ENCODE measurements around the gene PPP1R37. TPM values are rescaled to one million over a fixed set of nuclear protein-coding genes. Genes with fewer than 3 reads are reported as not detected.

PPP1R37 gene
- total RNA-seq, 2 experiments from 2014 or later, result 12.7 to 13.1 TPM

DNA sequence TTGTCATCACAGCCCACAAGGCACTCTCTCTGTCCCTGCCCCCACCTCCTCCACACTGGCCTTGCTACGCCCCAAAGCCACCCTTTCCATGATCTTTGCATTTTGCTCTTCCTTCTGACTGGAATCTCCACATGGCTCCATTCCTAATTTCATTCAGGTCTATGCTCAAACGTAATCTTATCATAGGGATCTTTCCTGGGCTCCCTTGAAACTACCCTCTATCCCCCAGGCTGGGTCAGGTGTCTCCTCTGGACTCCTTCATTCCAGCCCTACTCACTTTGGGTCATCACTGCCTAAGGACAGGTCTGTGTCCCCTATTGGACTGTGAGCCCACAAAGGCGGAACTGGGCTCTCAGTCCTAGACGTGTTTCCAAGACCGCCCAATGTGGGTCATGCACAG, 10.8 kb upstream of the PPP1R37 start:
- Mint-ChIP-seq H3K27me3 (no peaks in the 10 kb centered on the region), H3K9me3 (no peaks in the 10 kb centered on the region), H3K36me3 (peaks cover 19% of the 10 kb centered on the region), H3K27ac (no peak overlapping the region), H3K4me1 (ENCODE audit: low read depth) (peaks cover 38% of the 10 kb centered on the region), H3K4me3 (peak overlapping the region; percentile 1)
- no peak for DNase-seq
- intact Hi-C loops (cut with micrococcal nuclease), result no loop called here
- ChIA-PET CTCF (no interaction called here), POLR2A (no interaction called here)

DNA sequence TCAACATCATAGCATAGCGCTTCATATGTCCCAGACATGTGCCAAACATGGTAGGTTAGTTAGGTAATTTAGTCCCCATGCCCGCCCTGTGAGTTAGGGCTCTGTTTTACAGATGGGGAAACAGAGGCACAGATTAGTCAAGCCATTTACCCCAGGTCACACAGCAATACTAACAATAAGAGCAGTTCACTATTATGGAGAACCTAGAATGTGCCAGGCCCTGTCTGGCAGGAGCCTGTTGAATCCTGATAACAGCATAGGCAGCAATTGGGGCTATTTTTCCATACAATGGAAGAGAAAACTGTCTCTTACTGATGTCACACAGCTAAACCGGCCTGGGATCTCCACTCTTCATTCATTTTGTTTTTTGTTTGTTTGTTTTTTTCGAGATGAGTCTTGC, 6.5 kb upstream of the PPP1R37 start:
- H3K4me3 Mint-ChIP-seq, result no peak overlapping the region
- ChIA-PET CTCF (no interaction called here), POLR2A (no interaction called here)
- H3K27ac Mint-ChIP-seq, result peak overlapping the region; percentile 24
- DNase-seq, result no peak
- no peaks in the 10 kb centered on the region for H3K9me3 Mint-ChIP-seq
- H3K27me3 Mint-ChIP-seq, result no peaks in the 10 kb centered on the region
- peaks cover 28% of the 10 kb centered on the region for H3K4me1 Mint-ChIP-seq (ENCODE audit: low read depth)
- H3K36me3 Mint-ChIP-seq, result peaks cover 29% of the 10 kb centered on the region
- intact Hi-C loops (cut with micrococcal nuclease), result no loop called here

DNA sequence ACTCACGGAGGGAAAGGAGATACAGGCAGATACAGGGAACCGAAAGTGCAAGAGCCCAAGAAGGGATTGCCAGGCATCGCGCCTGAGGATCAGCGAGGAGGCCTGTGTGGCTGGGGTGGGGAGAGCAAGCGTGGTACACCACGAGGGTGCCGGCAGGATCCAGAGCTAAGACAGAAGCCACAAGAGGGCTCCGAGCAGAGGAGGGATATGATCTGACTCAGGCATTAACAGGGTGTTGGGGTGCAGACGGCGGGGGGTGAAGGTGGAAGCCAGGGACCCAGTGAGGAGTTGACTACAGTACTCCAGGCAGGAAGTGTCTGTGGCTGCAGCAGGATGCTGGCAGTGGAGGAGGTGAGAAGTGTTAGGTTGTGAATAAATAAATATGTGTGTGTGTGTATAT, 5.4 kb upstream of the PPP1R37 start:
- Mint-ChIP-seq H3K4me1 (ENCODE audit: low read depth) (peaks cover 21% of the 10 kb centered on the region), H3K9me3 (no peaks in the 10 kb centered on the region)
- POLR2A ChIA-PET, result interaction anchor here (0.7 to 2.3 kb wide), 2 partner anchors 8 to 91 kb away, joined by 3 to 7 read pairs; partner anchors contain the start of genes BLOC1S3, GEMIN7 and TRAPPC6A

DNA sequence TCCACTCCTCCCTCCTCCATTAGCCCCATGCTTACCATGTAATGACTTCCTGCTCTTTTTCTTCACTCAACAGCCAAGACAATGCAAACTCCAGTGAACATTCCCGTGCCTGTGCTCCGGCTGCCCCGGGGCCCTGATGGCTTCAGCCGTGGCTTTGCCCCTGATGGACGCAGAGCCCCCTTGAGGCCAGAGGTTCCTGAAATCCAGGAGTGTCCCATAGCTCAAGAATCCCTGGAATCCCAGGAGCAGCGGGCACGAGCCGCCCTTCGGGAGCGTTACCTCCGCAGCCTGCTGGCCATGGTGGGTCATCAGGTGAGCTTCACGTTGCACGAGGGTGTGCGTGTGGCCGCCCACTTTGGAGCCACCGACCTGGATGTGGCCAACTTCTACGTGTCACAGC, 2.9 kb upstream of the PPP1R37 start:
- Mint-ChIP-seq H3K4me1 (ENCODE audit: low read depth) (peaks cover 39% of the 10 kb centered on the region), H3K27ac (no peak overlapping the region), H3K36me3 (peaks cover 24% of the 10 kb centered on the region), H3K9me3 (no peaks in the 10 kb centered on the region), H3K27me3 (no peaks in the 10 kb centered on the region), H3K4me3 (no peak overlapping the region)
- ChIA-PET CTCF (interaction anchor here (1.5 kb wide), 1 partner anchor 36 kb away, joined by 7 read pairs; no protein-coding TSS in a partner anchor), POLR2A (interaction anchor here (0.7 to 1.1 kb wide), 2 partner anchors 12 to 218 kb away, joined by 3 read pairs; no protein-coding TSS in a partner anchor)
- intact Hi-C loops (cut with micrococcal nuclease), result loop anchor here (5.0 kb wide), 1 partner anchor 133 kb away; the partner anchor contains the start of gene CLPTM1
- no peak for DNase-seq

More for the DNA sequence above, 5.4 kb upstream of the PPP1R37 start:
- intact Hi-C loops (cut with micrococcal nuclease), result no loop called here
- Mint-ChIP-seq H3K27ac (peak overlapping the region; percentile 84), H3K4me3 (no peak overlapping the region), H3K36me3 (peaks cover 24% of the 10 kb centered on the region), H3K27me3 (no peaks in the 10 kb centered on the region)
- CTCF ChIA-PET, result interaction anchor here (0.7 kb wide), 1 partner anchor 9 kb away, joined by 5 read pairs; the partner anchor contains the start of gene GEMIN7
- peak; percentile 68 for DNase-seq

DNA sequence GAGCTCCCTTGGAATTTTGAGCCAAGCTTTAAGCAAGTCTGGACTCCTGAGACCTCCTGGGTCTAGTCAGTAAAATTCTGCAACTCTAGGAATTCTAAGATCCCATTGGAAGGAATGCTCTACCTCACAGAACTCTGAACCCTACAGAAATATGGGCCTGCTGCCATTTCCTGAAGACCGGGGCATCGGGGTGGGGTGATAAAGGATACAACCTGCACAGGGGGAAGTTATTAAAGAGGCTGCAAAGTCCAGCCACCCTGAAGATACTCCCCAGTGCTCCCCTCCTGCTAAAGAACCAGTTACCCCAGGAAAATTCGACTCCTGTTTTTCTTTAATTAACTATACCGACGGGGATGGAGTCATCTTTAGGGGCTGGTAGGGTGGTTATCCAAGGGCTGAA, 2.4 kb upstream of the PPP1R37 start:
- H3K36me3 Mint-ChIP-seq, result peaks cover 20% of the 10 kb centered on the region
- no peak for DNase-seq
- ChIA-PET CTCF (no interaction called here), POLR2A (interaction anchor here (1.1 to 2.6 kb wide), 2 partner anchors 12 to 14 kb away, joined by 3 to 9 read pairs; partner anchors contain the start of gene ZNF296)
- no peaks in the 10 kb centered on the region for H3K9me3 Mint-ChIP-seq
- intact Hi-C loops (cut with micrococcal nuclease), result loop anchor here (1.0 to 5.0 kb wide), 2 partner anchors 11 to 133 kb away; partner anchors contain the start of genes CLPTM1 and GEMIN7
- no peaks in the 10 kb centered on the region for H3K27me3 Mint-ChIP-seq
- peaks cover 39% of the 10 kb centered on the region for H3K4me1 Mint-ChIP-seq (ENCODE audit: low read depth)
- no peak overlapping the region for H3K4me3 Mint-ChIP-seq
- H3K27ac Mint-ChIP-seq, result no peak overlapping the region

DNA sequence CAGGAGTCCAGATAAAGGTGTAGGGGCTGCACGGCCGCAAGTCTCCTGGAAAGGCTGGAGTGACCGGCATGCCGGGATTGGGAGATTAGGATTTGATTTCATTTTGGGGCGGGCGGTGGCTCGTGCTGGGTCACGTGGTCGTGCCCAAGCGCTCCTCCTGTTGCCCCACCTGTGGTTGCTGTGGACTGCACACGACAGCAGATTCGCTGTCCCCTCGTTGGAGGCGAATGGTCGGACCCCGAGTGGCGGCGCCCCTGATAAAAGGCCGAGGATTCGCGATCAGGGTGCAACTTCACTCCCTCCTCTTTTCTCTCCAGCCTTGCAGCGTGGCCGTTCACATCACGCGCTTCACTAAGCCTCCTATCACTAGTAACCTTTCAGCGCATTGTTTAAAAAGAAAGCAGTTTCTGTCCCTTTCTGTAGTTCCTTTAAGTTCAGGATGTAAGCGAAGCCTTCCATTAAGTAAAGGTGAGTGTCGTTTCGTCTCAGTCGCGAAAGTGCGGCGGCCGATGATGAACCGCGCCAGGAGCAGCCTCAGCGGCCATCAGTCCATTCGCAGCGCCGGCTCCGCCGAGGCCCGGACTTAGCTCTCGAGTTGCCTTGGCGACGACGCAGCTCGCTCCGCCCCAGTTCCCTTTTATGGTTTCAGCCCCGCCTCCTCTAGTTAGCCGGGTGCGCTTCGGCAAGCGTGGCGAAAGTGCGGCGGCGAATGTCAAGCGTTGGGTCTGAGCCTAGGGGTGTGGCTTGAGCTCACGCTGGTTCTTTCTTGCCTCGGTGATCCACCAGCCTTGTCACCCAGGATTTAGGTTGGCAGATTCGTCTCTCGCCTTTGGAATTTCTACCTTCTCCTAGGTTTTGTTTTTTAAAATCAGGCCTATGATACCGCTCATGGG, 1.7 kb upstream of the PPP1R37 start:
- Mint-ChIP-seq H3K9me3 (no peaks in the 10 kb centered on the region), H3K4me3 (peak overlapping the region; percentile 86), H3K27me3 (no peaks in the 10 kb centered on the region), H3K36me3 (peaks cover 18% of the 10 kb centered on the region), H3K27ac (peak overlapping the region; percentile 97), H3K4me1 (ENCODE audit: low read depth) (peaks cover 45% of the 10 kb centered on the region)
- peak; percentile 98 for DNase-seq
- intact Hi-C loops (cut with micrococcal nuclease), result loop anchor here (1.0 to 5.0 kb wide), 2 partner anchors 12 to 134 kb away; partner anchors contain the start of genes CLPTM1 and GEMIN7
- ChIA-PET CTCF (interaction anchor here (0.8 to 2.9 kb wide), 6 partner anchors 12 to 157 kb away, joined by 3 to 20 read pairs (median 4); no protein-coding TSS in a partner anchor), POLR2A (interaction anchor here (1.1 to 2.9 kb wide), 8 partner anchors 12 to 159 kb away, joined by 3 to 22 read pairs (median 8); partner anchors contain the start of genes BLOC1S3, CLASRP, GEMIN7 and TRAPPC6A)

DNA sequence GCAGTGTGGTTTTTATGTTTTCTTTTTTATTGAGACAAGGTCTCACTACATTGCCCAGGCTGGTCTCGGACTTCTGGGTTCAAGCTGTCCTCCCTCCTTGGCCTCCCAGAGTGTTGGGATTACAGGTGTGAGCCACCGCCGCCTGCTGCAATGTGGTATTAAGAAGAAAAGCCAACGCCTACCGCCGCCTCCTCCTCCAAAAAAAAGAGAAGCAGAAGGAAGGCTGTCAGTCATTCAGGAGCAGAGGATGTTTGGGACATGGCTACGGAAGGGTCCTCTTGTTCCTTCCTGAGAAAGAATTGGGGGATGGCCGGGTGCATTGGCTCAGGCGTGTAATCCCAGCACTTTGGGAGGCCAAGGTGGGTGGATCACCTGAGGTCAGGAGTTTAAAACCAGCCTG, 1.2 kb downstream of the PPP1R37 start:
- DNase-seq, result no peak
- CTCF ChIA-PET, result no interaction called here
- POLR2A ChIA-PET, result no interaction called here
- H3K9me3 Mint-ChIP-seq, result no peaks in the 10 kb centered on the region
- H3K4me1 Mint-ChIP-seq (ENCODE audit: low read depth), result peaks cover 49% of the 10 kb centered on the region
- no peaks in the 10 kb centered on the region for H3K27me3 Mint-ChIP-seq
- no peak overlapping the region for H3K27ac Mint-ChIP-seq
- H3K4me3 Mint-ChIP-seq, result peak overlapping the region; percentile 86
- peaks cover 14% of the 10 kb centered on the region for H3K36me3 Mint-ChIP-seq
- intact Hi-C loops (cut with micrococcal nuclease), result loop anchor here (5.0 kb wide), 1 partner anchor 137 kb away; the partner anchor contains the start of gene CLPTM1

DNA sequence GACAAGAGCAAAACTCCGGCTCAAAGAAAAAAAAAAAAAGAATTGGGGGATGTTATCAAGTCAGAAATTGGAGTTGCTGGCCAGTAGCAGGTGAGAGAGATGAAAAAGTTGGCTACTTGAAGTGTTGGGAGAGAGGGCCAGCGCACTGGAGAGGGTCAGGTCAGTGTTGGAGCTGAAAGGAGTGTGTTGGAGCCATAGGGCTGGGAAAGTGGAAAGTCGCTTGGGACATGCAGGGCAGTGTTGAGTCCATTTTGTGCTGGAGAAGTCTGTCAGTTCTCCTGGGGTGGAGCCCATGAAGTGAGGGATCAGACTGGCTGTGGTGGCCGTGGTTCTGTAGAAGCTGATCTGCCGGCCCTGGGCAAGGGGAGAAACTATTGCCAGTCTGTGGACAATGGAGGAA, 1.7 kb downstream of the PPP1R37 start:
- H3K36me3 Mint-ChIP-seq, result peaks cover 13% of the 10 kb centered on the region
- H3K4me1 Mint-ChIP-seq (ENCODE audit: low read depth), result peaks cover 49% of the 10 kb centered on the region
- no peak for DNase-seq
- H3K27ac Mint-ChIP-seq, result no peak overlapping the region
- intact Hi-C loops (cut with micrococcal nuclease), result loop anchor here (5.0 kb wide), 1 partner anchor 137 kb away; the partner anchor contains the start of gene CLPTM1
- POLR2A ChIA-PET, result no interaction called here
- H3K4me3 Mint-ChIP-seq, result peak overlapping the region; percentile 86
- H3K27me3 Mint-ChIP-seq, result no peaks in the 10 kb centered on the region
- CTCF ChIA-PET, result no interaction called here
- no peaks in the 10 kb centered on the region for H3K9me3 Mint-ChIP-seq

DNA sequence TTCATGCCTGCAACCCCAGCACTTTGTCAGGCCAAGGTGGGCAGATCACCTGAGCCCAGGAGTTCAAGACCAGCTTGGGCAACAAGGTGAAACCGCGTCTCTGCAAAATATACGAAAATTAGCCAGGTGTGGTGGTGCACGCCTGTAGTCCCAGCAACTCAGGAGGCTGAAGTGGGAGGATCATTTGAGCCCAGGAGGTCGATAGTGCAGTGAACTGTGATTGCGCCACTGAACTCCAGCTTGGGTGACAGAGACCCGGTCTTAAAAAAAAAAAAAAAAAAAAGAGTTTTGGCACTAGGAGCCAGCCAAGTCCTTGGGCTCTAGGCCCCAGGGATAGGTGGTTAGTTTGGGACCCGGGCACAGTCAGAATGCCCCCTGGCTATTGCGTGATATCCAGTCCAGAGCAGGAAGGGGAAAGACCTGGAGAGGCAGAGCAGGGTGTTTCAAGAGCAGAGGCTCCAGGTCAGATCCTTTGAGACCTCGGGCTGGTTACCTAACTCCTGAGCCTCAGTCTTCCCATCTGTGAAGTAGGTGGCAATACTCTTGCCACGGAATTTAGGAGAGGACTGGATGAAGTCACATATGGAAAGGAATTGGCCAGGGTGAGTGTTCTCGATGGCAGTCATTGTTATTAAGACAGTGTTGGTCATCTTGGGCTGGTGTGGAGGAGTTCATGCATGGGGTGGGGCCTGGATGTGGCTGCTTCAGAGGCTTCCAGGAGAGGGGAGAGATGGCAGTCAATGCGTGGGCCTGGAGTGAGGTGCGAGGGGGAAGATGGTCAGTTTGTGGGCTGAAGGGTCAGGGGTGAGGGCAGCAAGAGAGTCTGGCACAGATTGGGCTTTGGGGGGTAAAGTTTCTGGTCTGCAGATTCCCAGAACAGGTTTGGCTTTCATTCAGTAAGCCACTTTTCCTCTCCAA, 2.8 kb downstream of the PPP1R37 start:
- no peak for DNase-seq
- H3K36me3 Mint-ChIP-seq, result peaks cover 8% of the 10 kb centered on the region
- H3K9me3 Mint-ChIP-seq, result no peaks in the 10 kb centered on the region
- H3K4me3 Mint-ChIP-seq, result no peak overlapping the region
- CTCF ChIA-PET, result no interaction called here
- no peaks in the 10 kb centered on the region for H3K27me3 Mint-ChIP-seq
- POLR2A ChIA-PET, result no interaction called here
- peaks cover 49% of the 10 kb centered on the region for H3K4me1 Mint-ChIP-seq (ENCODE audit: low read depth)
- intact Hi-C loops (cut with micrococcal nuclease), result no loop called here
- H3K27ac Mint-ChIP-seq, result no peak overlapping the region

DNA sequence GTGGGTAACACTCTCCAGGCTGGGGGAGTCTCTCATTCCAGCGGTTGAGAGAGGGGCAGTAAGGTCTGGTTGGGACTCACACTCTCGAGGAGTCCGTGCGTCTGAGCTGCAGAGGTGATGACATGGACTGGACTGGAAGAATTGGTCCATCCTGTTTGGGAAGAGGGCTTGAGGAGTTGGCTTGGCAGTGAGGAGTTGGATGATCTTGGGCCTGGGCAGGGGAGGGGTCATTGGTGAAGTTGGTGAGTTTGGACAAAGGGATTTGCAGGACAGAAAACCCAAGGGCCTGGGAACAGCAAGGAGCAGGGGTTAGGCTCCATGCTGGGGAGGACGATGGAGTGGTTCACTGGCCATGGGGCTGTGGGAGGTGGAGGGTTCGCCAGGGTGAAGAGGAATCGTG, 3.7 kb downstream of the PPP1R37 start:
- no peak overlapping the region for H3K27ac Mint-ChIP-seq
- no peaks in the 10 kb centered on the region for H3K27me3 Mint-ChIP-seq
- CTCF ChIA-PET, result no interaction called here
- H3K9me3 Mint-ChIP-seq, result no peaks in the 10 kb centered on the region
- intact Hi-C loops (cut with micrococcal nuclease), result no loop called here
- H3K4me1 Mint-ChIP-seq (ENCODE audit: low read depth), result peaks cover 46% of the 10 kb centered on the region
- POLR2A ChIA-PET, result no interaction called here
- DNase-seq, result no peak
- H3K36me3 Mint-ChIP-seq, result peaks cover 2% of the 10 kb centered on the region
- H3K4me3 Mint-ChIP-seq, result no peak overlapping the region

DNA sequence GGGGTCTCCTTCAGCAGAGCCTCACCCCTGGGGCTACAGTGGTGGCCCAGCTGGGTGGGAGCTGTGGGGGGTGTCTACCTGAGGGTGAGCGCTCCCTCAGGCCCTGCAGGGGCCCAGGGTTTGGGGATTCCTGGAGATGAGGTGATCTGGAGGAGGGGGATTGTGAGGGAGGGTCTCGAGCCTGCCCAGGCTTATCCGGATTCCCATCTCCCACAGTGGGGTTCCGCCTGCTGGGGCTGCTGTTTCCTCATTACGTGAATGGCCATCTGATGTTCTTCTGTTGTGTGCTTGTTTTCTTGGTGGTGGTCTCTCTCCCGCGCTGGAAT, 4.4 kb downstream of the PPP1R37 start:
- POLR2A ChIA-PET, result no interaction called here
- Mint-ChIP-seq H3K36me3 (no peaks in the 10 kb centered on the region), H3K9me3 (no peaks in the 10 kb centered on the region), H3K27ac (no peak overlapping the region), H3K27me3 (no peaks in the 10 kb centered on the region), H3K4me1 (ENCODE audit: low read depth) (peaks cover 50% of the 10 kb centered on the region), H3K4me3 (no peak overlapping the region)
- intact Hi-C loops (cut with micrococcal nuclease), result no loop called here
- CTCF ChIA-PET, result no interaction called here
- DNase-seq, result no peak
